NT2/D1 (cell line): ENCODE measurements around the gene XIRP1.

Source experiments
- DNase-seq: peaks from one replicate; pipeline ENCODE4 v3.0.0-alpha.2; 2011; ENCODE audit warnings: low read depth, low spot score
- H3K27me3 ChIP-seq: 2 replicates; pipeline ENCODE4 v1.6.0; 2011; ENCODE audit warnings: mild to moderate bottlenecking; ENCODE audit not compliant: insufficient read length, insufficient read depth
- H3K36me3 ChIP-seq: 2 replicates; pipeline ENCODE4 v1.6.1; 2011; ENCODE audit warnings: mild to moderate bottlenecking, low read length, mixed read lengths; ENCODE audit not compliant: insufficient read depth, insufficient read length
- H3K4me1 ChIP-seq: 2 replicates; pipeline ENCODE4 v1.5.1; 2011; ENCODE audit not compliant: insufficient read depth, insufficient read length
- H3K4me3 ChIP-seq: 2 replicates; pipeline ENCODE4 v1.5.1; 2011; ENCODE audit warnings: low read depth; ENCODE audit not compliant: insufficient read length
- H3K9ac ChIP-seq: 2 replicates; pipeline ENCODE4 v1.6.0; 2011; ENCODE audit warnings: low read depth; ENCODE audit not compliant: insufficient read length
- H3K9me3 ChIP-seq: 2 replicates; pipeline ENCODE4 v1.5.1; 2011; ENCODE audit warnings: mild to moderate bottlenecking, low read length; ENCODE audit not compliant: insufficient read depth
- SUZ12 ChIP-seq: IDR thresholded peaks from 2 replicates; pipeline ENCODE4 v1.6.1; 2011; ENCODE audit not compliant: insufficient read length, insufficient read depth; ENCODE audit errors: extremely low read depth
- YY1 ChIP-seq: IDR thresholded peaks from 2 replicates; pipeline ENCODE4 v1.6.1; 2011; ENCODE audit not compliant: insufficient read length, insufficient read depth
- ZNF274 ChIP-seq: IDR thresholded peaks from 2 replicates; pipeline ENCODE4 v1.6.1; 2011; ENCODE audit warnings: mild to moderate bottlenecking, low read depth, low read length

XIRP1 gene

DNA sequence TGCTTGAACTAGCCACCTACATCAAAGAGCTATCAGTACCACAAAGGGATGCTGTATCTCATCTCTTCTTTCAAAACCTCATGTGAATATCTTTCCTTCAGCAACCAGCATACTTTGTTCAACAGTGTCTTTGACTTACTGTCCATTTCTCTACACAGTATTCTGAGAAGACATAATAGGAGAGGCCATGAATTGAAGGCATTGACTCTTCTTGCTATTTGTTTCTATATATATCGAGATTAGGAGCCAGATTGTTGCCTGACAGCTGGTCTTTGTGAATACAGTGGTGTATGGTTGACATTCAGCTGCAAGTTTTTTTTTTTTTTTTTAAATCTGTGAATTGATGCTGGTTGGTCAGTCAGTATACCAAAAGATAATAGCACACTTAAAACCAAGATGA lies 26.9 kb downstream of the XIRP1 start:
- no peak for DNase-seq
- no peak overlapping the region for H3K9ac ChIP-seq
- TF ChIP-seq ZNF274 (no peak), YY1 (no peak), SUZ12 (no peak)
- no peak overlapping the region for H3K4me3 ChIP-seq
- H3K27me3 ChIP-seq, result no peaks in the 10 kb centered on the region
- H3K36me3 ChIP-seq, result no peaks in the 10 kb centered on the region
- H3K9me3 ChIP-seq, result peaks cover 5% of the 10 kb centered on the region; the same call in 1 of the 2 replicates
- no peaks in the 10 kb centered on the region for H3K4me1 ChIP-seq

DNA sequence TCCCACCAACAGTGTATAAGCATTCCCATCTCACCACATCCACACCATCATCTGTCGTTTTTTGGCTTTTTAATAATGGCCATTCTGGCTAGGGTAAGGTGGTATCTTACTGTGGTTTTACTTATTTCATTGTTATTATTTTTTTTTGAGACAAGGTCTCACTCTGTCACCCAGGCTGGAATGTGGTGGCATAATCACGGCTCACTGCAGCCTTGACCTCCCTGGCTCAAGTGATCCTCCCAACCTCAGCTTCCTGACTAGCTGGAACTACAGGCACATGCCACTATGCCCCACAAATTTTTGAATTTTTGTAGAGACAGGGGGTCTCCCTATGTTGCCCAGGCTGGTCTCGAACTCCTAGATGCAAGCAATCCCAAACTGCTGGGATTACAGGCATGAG lies 28.0 kb downstream of the XIRP1 start:
- no peaks in the 10 kb centered on the region for H3K36me3 ChIP-seq
- no peaks in the 10 kb centered on the region for H3K27me3 ChIP-seq
- no peak overlapping the region for H3K4me3 ChIP-seq
- no peak overlapping the region for H3K9ac ChIP-seq
- DNase-seq, result no peak
- TF ChIP-seq ZNF274 (no peak), YY1 (no peak), SUZ12 (no peak)
- no peaks in the 10 kb centered on the region for H3K4me1 ChIP-seq
- peaks cover 5% of the 10 kb centered on the region; the same call in 1 of the 2 replicates for H3K9me3 ChIP-seq

DNA sequence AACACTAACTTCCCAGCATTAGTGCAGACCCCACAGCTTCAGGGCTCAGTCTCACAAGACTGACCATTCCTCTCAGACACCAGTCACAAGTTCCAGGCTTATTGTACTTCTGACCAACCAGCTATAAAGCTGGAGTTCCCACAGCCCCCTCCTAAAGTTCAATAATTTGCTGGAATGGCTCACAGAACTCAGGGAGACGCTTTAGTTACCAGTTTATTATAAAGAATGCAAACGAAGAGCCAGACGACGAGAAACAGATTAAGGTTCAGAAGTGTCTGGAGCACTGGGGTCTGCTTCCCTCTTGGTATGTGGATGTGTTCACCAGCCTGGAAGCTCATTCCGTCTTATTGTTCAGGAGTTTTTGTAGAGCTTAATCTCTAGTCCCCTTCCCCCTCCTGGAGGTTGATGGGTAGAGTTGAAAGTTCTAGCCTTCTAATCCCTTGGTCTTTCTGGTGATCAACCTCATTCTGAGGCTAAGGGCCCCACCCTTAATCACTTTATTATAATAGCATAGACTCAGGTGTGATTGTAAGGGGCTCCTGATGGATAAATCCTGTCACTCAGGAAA lies 34.2 kb downstream of the XIRP1 start:
- DNase-seq, result no peak
- Histone ChIP-seq H3K4me1 (peaks cover 7% of the 10 kb centered on the region), H3K9ac (no peak overlapping the region), H3K9me3 (peaks cover 2% of the 10 kb centered on the region; the same call in 1 of the 2 replicates), H3K27me3 (no peaks in the 10 kb centered on the region), H3K4me3 (no peak overlapping the region), H3K36me3 (no peaks in the 10 kb centered on the region)
- TF ChIP-seq YY1, result no peak
- TF ChIP-seq ZNF274, result no peak
- TF ChIP-seq SUZ12, result no peak

DNA sequence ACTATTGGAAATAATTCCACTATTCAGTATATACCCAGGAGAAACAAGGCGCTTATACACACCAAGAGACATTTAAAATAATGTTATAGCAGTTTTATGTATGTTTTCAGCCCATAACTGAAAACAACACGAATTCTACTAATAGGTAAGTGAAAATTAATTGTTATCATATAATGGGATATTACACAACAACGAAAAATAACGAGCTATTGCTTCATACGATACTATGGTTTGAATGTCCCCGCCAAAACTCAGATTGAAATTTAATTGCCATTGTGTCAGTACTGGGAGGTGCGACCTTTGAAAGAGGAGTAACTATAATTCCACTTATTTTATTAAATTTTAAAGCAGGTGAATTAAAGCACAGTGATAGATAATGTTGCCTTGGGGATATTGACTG lies 35.0 kb downstream of the XIRP1 start:
- Histone ChIP-seq H3K4me3 (no peak overlapping the region), H3K4me1 (peaks cover 9% of the 10 kb centered on the region), H3K27me3 (no peaks in the 10 kb centered on the region), H3K9me3 (no peaks in the 10 kb centered on the region), H3K36me3 (peaks cover 3% of the 10 kb centered on the region), H3K9ac (no peak overlapping the region)
- DNase-seq, result no peak
- no peak for TF ChIP-seq ZNF274
- TF ChIP-seq YY1, result no peak
- TF ChIP-seq SUZ12, result no peak

DNA sequence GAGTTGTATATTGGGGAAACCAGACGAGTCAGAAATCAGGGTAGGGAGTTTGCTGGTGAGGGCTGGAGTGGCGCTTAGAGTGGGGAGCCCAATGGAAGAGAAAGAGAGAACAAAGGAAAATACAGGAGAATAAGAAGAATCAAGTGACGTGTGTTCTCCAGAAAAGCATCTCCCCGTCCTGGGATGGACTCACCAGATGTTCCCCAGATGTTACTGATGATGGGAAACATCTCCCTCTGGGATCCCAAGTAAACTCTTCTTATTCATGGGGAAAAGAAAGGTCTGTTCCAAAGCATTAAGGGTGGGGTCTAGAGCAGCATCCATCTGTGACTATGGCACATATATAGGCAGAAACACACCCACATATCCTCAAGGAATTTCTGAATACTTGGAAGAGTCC lies 36.0 kb downstream of the XIRP1 start:
- Histone ChIP-seq H3K9me3 (no peaks in the 10 kb centered on the region), H3K27me3 (no peaks in the 10 kb centered on the region), H3K9ac (no peak overlapping the region), H3K4me1 (peaks cover 11% of the 10 kb centered on the region), H3K36me3 (peaks cover 3% of the 10 kb centered on the region), H3K4me3 (no peak overlapping the region)
- DNase-seq, result no peak
- TF ChIP-seq ZNF274 (no peak), YY1 (no peak), SUZ12 (no peak)

DNA sequence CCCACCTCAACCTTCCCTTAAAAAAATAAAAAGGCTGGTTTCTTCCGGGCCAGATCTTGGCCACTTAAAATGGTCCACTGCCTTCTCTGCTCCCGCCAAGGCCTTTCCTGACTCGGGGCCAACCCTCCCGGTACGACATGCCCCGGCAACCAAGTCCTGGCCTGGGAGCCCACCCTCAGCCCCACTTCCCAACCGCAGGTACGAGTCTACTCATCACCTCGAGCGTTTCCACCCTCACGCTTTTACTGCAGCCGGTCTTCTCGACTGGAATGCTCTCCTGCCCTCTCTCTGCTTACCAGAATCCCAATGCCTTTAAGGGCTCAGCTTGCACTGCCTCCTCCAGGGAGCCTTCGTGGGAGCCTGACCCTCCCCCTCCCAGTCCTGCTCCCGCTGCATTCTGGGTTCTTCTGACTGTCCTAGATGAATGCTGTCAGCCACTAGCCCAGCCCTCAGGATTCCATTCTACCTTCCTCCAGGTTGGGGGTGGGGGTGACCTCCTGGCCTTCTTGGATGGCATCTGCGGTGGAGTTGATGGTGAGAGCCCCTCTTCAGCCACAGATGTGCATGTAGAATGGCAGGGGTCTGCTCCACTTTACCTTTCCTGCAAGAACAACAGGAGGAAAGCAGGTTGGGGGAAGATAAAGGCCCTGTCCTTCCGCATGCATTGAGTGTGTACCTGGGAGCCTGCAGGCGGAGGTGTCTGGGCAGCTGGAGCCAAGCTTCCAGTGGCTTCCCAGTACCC lies 37.9 kb downstream of the XIRP1 start:
- TF ChIP-seq ZNF274 (no peak), YY1 (no peak), SUZ12 (no peak)

DNA sequence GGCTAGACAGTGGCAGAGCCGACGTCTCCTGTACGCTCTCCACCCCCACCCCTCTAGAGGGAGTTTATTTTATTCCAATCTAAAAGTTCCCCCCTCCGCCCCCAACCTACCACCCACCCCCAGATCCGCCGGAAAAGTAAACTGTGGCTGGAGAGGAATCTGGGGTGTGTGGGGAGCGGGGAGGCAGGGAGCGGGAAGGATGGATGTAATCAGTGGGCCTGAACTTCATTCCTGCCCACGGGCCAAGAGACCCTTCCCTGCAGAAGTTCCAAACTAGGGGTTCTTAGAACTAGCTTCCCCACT lies 38.5 kb downstream of the XIRP1 start:
- H3K9ac ChIP-seq, result peak overlapping the region; percentile 96
- H3K27me3 ChIP-seq, result no peaks in the 10 kb centered on the region
- peaks cover 18% of the 10 kb centered on the region for H3K36me3 ChIP-seq
- H3K9me3 ChIP-seq, result no peaks in the 10 kb centered on the region
- DNase-seq, result no peak
- TF ChIP-seq YY1 (no peak), ZNF274 (no peak), SUZ12 (no peak)
- peaks cover 28% of the 10 kb centered on the region for H3K4me1 ChIP-seq
- peak overlapping the region; percentile 88 for H3K4me3 ChIP-seq

More for the DNA sequence above, 37.9 kb downstream of the XIRP1 start:
- peak overlapping the region; percentile 88 for H3K4me3 ChIP-seq
- H3K36me3 ChIP-seq, result peaks cover 13% of the 10 kb centered on the region
- H3K27me3 ChIP-seq, result no peaks in the 10 kb centered on the region
- peaks cover 24% of the 10 kb centered on the region for H3K4me1 ChIP-seq
- H3K9ac ChIP-seq, result peak overlapping the region; percentile 96
- peak; percentile 92 for DNase-seq
- H3K9me3 ChIP-seq, result no peaks in the 10 kb centered on the region
